Astrocyte of the hippocampus (primary cell): ENCODE data around the gene RSRC2.
A peak's percentile ranks its signal among the peaks of the same experiment; 100 is the strongest.
"Not testable (repeated sequence)": the region's sequence is repeated elsewhere in the genome, so short reads cannot be mapped to it uniquely, and the experiment has no call there.

ENCODE experiments used
- DNase-seq: peaks from one replicate; pipeline ENCODE4 v3.0.0; 2011; ENCODE audit warnings: low read depth, low spot score

The RSRC2 gene

GRCh38 chr12:122526683-122527477 is at the start of gene RSRC2, which contains the start of gene KNTC1:
RSRC2 (minus strand) TSS chr12:122526936; CDS start chr12:122526853, 83 bp downstream.
KNTC1 (plus strand) TSS chr12:122527249; CDS start chr12:122530064, 2,815 bp downstream.
- peak; percentile 100 for DNase-seq

GRCh38 chr12:122571821-122572220 is 45.1 kb upstream of the RSRC2 start:
- DNase-seq, result no peak

- DNase-seq, result peak; percentile 8
Observed at GRCh38 chr12:122570006-122570405, 43.3 kb upstream of the RSRC2 start.

GRCh38 chr12:122569288-122569687 is 42.6 kb upstream of the RSRC2 start:
- DNase-seq, result no peak

GRCh38 chr12:122566816-122567215 is 40.1 kb upstream of the RSRC2 start:
- DNase-seq, result not testable (repeated sequence)

GRCh38 chr12:122563361-122563760 is 36.6 kb upstream of the RSRC2 start:
- DNase-seq, result no peak

- DNase-seq, result no peak
Observed at GRCh38 chr12:122560138-122560537, 33.4 kb upstream of the RSRC2 start.

GRCh38 chr12:122558745-122559641 is 32.3 kb upstream of the RSRC2 start:
- no peak for DNase-seq

- DNase-seq, result no peak
Observed at GRCh38 chr12:122547330-122547729, 20.6 kb upstream of the RSRC2 start.

GRCh38 chr12:122545855-122546254 is 19.1 kb upstream of the RSRC2 start:
- DNase-seq, result no peak

- no peak for DNase-seq
Observed at GRCh38 chr12:122544537-122544936, 17.8 kb upstream of the RSRC2 start.

- DNase-seq, result no peak
Observed at GRCh38 chr12:122538496-122538895, 11.8 kb upstream of the RSRC2 start.

GRCh38 chr12:122537021-122537420 is 10.3 kb upstream of the RSRC2 start:
- DNase-seq, result peak; percentile 40

GRCh38 chr12:122533856-122534255 is 7.1 kb upstream of the RSRC2 start:
- no peak for DNase-seq

GRCh38 chr12:122528992-122529391 is 2.3 kb upstream of the RSRC2 start:
- DNase-seq, result no peak

- no peak for DNase-seq
Observed at GRCh38 chr12:122528582-122528981, 1.8 kb upstream of the RSRC2 start.

- peak; percentile 25 for DNase-seq
Observed at GRCh38 chr12:122527478-122527944, 775 bp upstream of the RSRC2 start.

- no peak for DNase-seq
Observed at GRCh38 chr12:122523846-122524718, 2.7 kb downstream of the RSRC2 start.

GRCh38 chr12:122523280-122523679 is 3.5 kb downstream of the RSRC2 start:
- DNase-seq, result peak; percentile 48

GRCh38 chr12:122520676-122521075 is 6.1 kb downstream of the RSRC2 start:
- DNase-seq, result no peak

- DNase-seq, result no peak
Observed at GRCh38 chr12:122519418-122519817, 7.3 kb downstream of the RSRC2 start.
